ENCODE data around the gene FIGNL2. TPM values are rescaled to one million over a fixed set of nuclear protein-coding genes. Genes with fewer than 3 reads are reported as not detected.

The FIGNL2 gene
- total and polyA plus RNA-seq, 2 experiments from 2014 or later = 1.1 to 5.2 TPM

DNA sequence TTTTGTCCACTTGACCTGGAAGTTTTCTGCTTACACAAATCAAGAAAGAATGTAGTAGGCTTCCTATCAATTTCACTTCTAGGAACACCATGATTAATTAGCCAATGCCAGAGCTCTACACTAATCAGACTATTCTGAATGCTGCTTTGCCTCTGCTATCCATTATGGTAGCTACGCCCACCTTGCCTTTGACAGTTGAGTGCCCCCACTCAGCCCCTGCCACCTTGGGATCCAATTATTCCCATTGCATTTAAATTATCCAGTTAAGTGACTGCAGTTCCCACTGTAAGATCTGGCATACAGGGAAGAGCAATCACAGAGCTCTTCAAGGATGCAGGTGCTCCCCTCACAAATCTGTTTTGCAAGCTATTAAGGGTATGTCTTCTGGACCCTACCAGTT, 47.5 kb downstream of the FIGNL2 start:
- Mint-ChIP-seq H3K27me3 (ENCODE audit: insufficient read depth, low read depth, poor library complexity) (peaks cover 6% of the 10 kb centered on the region), H3K27ac (no peak overlapping the region), H3K4me3 (no peak overlapping the region), H3K4me1 (peaks cover 3% of the 10 kb centered on the region; the same call in 1 of the 3 replicates), H3K9me3 (no peaks in the 10 kb centered on the region), H3K36me3 (ENCODE audit: low read depth) (peaks cover 19% of the 10 kb centered on the region)
- ATAC-seq = no peak
- TF ChIP-seq ZNF331 (CRISPR knock-in tag; IDR thresholded peaks at IDR 0.05; ENCODE audit: low read depth) = no peak
- no peak for TF ChIP-seq ZNF114 (CRISPR knock-in tag; IDR thresholded peaks at IDR 0.05)
- no peak for TF ChIP-seq POLR2AphosphoS5 (IDR thresholded peaks at IDR 0.05; ENCODE audit: low read depth)
- no peak for TF ChIP-seq NANOG (IDR thresholded peaks at IDR 0.05; ENCODE audit: borderline replicate concordance)
- no peak for TF ChIP-seq EZH2 (IDR thresholded peaks at IDR 0.05; ENCODE audit: low read depth, unreplicated experiment)
- TF ChIP-seq, protein P1, sequence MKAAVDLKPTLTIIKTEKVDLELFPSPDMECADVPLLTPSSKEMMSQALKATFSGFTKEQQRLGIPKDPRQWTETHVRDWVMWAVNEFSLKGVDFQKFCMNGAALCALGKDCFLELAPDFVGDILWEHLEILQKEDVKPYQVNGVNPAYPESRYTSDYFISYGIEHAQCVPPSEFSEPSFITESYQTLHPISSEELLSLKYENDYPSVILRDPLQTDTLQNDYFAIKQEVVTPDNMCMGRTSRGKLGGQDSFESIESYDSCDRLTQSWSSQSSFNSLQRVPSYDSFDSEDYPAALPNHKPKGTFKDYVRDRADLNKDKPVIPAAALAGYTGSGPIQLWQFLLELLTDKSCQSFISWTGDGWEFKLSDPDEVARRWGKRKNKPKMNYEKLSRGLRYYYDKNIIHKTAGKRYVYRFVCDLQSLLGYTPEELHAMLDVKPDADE (IDR thresholded peaks at IDR 0.05) = no peak
- TF ChIP-seq, protein P2, sequence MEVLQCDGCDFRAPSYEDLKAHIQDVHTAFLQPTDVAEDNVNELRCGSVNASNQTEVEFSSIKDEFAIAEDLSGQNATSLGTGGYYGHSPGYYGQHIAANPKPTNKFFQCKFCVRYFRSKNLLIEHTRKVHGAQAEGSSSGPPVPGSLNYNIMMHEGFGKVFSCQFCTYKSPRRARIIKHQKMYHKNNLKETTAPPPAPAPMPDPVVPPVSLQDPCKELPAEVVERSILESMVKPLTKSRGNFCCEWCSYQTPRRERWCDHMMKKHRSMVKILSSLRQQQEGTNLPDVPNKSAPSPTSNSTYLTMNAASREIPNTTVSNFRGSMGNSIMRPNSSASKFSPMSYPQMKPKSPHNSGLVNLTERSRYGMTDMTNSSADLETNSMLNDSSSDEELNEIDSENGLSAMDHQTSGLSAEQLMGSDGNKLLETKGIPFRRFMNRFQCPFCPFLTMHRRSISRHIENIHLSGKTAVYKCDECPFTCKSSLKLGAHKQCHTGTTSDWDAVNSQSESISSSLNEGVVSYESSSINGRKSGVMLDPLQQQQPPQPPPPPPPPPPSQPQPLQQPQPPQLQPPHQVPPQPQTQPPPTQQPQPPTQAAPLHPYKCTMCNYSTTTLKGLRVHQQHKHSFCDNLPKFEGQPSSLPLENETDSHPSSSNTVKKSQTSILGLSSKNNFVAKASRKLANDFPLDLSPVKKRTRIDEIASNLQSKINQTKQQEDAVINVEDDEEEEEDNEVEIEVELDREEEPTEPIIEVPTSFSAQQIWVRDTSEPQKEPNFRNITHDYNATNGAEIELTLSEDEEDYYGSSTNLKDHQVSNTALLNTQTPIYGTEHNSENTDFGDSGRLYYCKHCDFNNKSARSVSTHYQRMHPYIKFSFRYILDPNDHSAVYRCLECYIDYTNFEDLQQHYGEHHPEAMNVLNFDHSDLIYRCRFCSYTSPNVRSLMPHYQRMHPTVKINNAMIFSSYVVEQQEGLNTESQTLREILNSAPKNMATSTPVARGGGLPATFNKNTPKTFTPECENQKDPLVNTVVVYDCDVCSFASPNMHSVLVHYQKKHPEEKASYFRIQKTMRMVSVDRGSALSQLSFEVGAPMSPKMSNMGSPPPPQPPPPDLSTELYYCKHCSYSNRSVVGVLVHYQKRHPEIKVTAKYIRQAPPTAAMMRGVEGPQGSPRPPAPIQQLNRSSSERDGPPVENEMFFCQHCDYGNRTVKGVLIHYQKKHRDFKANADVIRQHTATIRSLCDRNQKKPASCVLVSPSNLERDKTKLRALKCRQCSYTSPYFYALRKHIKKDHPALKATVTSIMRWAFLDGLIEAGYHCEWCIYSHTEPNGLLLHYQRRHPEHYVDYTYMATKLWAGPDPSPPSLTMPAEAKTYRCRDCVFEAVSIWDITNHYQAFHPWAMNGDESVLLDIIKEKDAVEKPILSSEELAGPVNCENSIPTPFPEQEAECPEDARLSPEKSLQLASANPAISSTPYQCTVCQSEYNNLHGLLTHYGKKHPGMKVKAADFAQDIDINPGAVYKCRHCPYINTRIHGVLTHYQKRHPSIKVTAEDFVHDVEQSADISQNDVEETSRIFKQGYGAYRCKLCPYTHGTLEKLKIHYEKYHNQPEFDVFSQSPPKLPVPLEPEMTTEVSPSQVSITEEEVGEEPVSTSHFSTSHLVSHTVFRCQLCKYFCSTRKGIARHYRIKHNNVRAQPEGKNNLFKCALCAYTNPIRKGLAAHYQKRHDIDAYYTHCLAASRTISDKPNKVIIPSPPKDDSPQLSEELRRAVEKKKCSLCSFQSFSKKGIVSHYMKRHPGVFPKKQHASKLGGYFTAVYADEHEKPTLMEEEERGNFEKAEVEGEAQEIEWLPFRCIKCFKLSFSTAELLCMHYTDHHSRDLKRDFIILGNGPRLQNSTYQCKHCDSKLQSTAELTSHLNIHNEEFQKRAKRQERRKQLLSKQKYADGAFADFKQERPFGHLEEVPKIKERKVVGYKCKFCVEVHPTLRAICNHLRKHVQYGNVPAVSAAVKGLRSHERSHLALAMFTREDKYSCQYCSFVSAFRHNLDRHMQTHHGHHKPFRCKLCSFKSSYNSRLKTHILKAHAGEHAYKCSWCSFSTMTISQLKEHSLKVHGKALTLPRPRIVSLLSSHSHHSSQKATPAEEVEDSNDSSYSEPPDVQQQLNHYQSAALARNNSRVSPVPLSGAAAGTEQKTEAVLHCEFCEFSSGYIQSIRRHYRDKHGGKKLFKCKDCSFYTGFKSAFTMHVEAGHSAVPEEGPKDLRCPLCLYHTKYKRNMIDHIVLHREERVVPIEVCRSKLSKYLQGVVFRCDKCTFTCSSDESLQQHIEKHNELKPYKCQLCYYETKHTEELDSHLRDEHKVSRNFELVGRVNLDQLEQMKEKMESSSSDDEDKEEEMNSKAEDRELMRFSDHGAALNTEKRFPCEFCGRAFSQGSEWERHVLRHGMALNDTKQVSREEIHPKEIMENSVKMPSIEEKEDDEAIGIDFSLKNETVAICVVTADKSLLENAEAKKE (CRISPR knock-in tag; IDR thresholded peaks at IDR 0.05) = no peak
- TF ChIP-seq, protein P3, sequence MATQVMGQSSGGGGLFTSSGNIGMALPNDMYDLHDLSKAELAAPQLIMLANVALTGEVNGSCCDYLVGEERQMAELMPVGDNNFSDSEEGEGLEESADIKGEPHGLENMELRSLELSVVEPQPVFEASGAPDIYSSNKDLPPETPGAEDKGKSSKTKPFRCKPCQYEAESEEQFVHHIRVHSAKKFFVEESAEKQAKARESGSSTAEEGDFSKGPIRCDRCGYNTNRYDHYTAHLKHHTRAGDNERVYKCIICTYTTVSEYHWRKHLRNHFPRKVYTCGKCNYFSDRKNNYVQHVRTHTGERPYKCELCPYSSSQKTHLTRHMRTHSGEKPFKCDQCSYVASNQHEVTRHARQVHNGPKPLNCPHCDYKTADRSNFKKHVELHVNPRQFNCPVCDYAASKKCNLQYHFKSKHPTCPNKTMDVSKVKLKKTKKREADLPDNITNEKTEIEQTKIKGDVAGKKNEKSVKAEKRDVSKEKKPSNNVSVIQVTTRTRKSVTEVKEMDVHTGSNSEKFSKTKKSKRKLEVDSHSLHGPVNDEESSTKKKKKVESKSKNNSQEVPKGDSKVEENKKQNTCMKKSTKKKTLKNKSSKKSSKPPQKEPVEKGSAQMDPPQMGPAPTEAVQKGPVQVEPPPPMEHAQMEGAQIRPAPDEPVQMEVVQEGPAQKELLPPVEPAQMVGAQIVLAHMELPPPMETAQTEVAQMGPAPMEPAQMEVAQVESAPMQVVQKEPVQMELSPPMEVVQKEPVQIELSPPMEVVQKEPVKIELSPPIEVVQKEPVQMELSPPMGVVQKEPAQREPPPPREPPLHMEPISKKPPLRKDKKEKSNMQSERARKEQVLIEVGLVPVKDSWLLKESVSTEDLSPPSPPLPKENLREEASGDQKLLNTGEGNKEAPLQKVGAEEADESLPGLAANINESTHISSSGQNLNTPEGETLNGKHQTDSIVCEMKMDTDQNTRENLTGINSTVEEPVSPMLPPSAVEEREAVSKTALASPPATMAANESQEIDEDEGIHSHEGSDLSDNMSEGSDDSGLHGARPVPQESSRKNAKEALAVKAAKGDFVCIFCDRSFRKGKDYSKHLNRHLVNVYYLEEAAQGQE (IDR thresholded peaks at IDR 0.05; ENCODE audit: unreplicated experiment) = no peak
- TF ChIP-seq, protein P4, sequence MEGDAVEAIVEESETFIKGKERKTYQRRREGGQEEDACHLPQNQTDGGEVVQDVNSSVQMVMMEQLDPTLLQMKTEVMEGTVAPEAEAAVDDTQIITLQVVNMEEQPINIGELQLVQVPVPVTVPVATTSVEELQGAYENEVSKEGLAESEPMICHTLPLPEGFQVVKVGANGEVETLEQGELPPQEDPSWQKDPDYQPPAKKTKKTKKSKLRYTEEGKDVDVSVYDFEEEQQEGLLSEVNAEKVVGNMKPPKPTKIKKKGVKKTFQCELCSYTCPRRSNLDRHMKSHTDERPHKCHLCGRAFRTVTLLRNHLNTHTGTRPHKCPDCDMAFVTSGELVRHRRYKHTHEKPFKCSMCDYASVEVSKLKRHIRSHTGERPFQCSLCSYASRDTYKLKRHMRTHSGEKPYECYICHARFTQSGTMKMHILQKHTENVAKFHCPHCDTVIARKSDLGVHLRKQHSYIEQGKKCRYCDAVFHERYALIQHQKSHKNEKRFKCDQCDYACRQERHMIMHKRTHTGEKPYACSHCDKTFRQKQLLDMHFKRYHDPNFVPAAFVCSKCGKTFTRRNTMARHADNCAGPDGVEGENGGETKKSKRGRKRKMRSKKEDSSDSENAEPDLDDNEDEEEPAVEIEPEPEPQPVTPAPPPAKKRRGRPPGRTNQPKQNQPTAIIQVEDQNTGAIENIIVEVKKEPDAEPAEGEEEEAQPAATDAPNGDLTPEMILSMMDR (conservative IDR thresholded peaks at IDR 0.05; ENCODE audit: low read depth in 2 of 2) = no peak
- TF ChIP-seq JUNB (IDR thresholded peaks at IDR 0.05; ENCODE audit: unreplicated experiment) = no peak
- TF ChIP-seq CREB1 (CRISPR knock-in tag; IDR thresholded peaks at IDR 0.05; ENCODE audit: low read depth) = no peak
- TF ChIP-seq EZH2phosphoT487 (IDR thresholded peaks at IDR 0.05; ENCODE audit: unreplicated experiment) = no peak
- TF ChIP-seq STAT1 (IDR thresholded peaks at IDR 0.05; ENCODE audit: unreplicated experiment) = no peak
- Histone ChIP-seq H3K79me2 (replicated peaks; ENCODE audit: insufficient read depth) (no peaks in the 10 kb centered on the region), H3K27ac (ENCODE audit: low read depth) (no peak overlapping the region), H3K4me2 (no peak overlapping the region), H3K27me3 (ENCODE audit: insufficient read depth) (no peaks in the 10 kb centered on the region), H3K36me3 (ENCODE audit: insufficient read depth) (peaks cover 6% of the 10 kb centered on the region; the same call in 1 of the 2 replicates), H4K20me1 (replicated peaks; ENCODE audit: insufficient read depth) (peaks cover 4% of the 10 kb centered on the region; the same call in 1 of the 2 replicates), H2AFZ (no peak overlapping the region), H3K9me2 (ENCODE audit: insufficient read depth) (no peaks in the 10 kb centered on the region), H3K4me1 (ENCODE audit: insufficient read depth) (no peaks in the 10 kb centered on the region), H3F3A (replicated peaks; ENCODE audit: low read depth) (no peaks in the 10 kb centered on the region), H3K4me3 (no peak overlapping the region)
- DNase-seq (ENCODE audit: low spot score) = no peak
